Panc1 (cell line): ENCODE data around the gene PRPF18. TPM values are rescaled to one million over a fixed set of nuclear protein-coding genes. Genes with fewer than 3 reads are reported as not detected.

ENCODE experiments used
- ATAC-seq: fragments of 200-7000 bp; cut with Tn5 transposase; 2 replicates; pipeline ENCODE4 v1.9.1; 2020; ENCODE audit warnings: mild to moderate bottlenecking, moderate library complexity
- BruUV-seq: library from RNA; stranded (reverse); fragments of 400-500 nt; replicated peaks from 2 replicates; lab custom pipeline; 2021; lab: Mats Ljungman, UMichigan
- CTCF ChIA-PET: fragments of 300-600 bp; sonication (Branson Sonifier 250); formaldehyde crosslinking; loops from one replicate; lab custom pipeline; 2022; ENCODE audit warnings: antibody characterized with exemption; lab: Charles Lee
- POLR2A ChIA-PET: fragments of 300-600 bp; sonication (Branson Sonifier 250); formaldehyde crosslinking; loops from one replicate; lab custom pipeline; 2022; ENCODE audit warnings: antibody characterized with exemption; lab: Charles Lee
- DNase-seq: peaks from one replicate; pipeline ENCODE4 v3.0.0-alpha.2; 2010; ENCODE audit warnings: low read depth, low spot score
- H3K27ac ChIP-seq: 2 replicates; pipeline ENCODE4 v1.5.1; 2011; ENCODE audit warnings: mild to moderate bottlenecking, low read length, inconsistent platforms
- H3K27me3 ChIP-seq: fragments of 200-500 bp; sonication (Bioruptor generic); 2 replicates; pipeline ENCODE4 v1.6.0; 2014; ENCODE audit warnings: low read length, inconsistent platforms; ENCODE audit not compliant: control insufficient read depth, insufficient read depth
- H3K36me3 ChIP-seq: fragments of 200-500 bp; sonication (Bioruptor generic); 2 replicates; pipeline ENCODE4 v1.5.1; 2014; ENCODE audit warnings: inconsistent platforms, mild to moderate bottlenecking, low read length, moderate library complexity; ENCODE audit not compliant: control insufficient read depth, insufficient read depth
- H3K4me1 ChIP-seq: 2 replicates; pipeline ENCODE4 v1.5.1; 2011; ENCODE audit warnings: inconsistent platforms, mild to moderate bottlenecking, low read length, moderate library complexity; ENCODE audit not compliant: control insufficient read depth, insufficient read depth
- H3K4me3 ChIP-seq, 2 experiments: 2 replicates each; pipeline ENCODE4 v1.5.1; 2011 to 2012; ENCODE audit warnings: low read depth in 2 of 2, low read length in 2 of 2, mild to moderate bottlenecking in 2 of 2, inconsistent platforms in 1 of 2, moderate library complexity in 1 of 2
- H3K9me3 ChIP-seq: fragments of 200-500 bp; sonication (Bioruptor generic); 2 replicates; pipeline ENCODE4 v1.5.1; 2014; ENCODE audit warnings: low read depth, mild to moderate bottlenecking, inconsistent platforms, low read length, moderate library complexity; ENCODE audit not compliant: control insufficient read depth, insufficient read depth
- CTCF ChIP-seq: fragments of 450-650 bp; IDR thresholded peaks from 2 replicates; pipeline ENCODE4 v1.5.1; 2017; ENCODE audit warnings: mild to moderate bottlenecking
- POLR2AphosphoS5 ChIP-seq: IDR thresholded peaks from 2 replicates; pipeline ENCODE4 v1.6.1; 2012; ENCODE audit warnings: mild to moderate bottlenecking, low read depth, low read length, moderate library complexity
- REST ChIP-seq, 2 experiments: IDR thresholded peaks; 2 replicates each; pipeline ENCODE4 v1.6.1; 2011 to 2012; ENCODE audit warnings: low read depth in 2 of 2, control low read depth in 1 of 2, low read length in 1 of 2, mild to moderate bottlenecking in 1 of 2, moderate library complexity in 1 of 2; ENCODE audit not compliant: insufficient read depth in 1 of 2
- SIN3A ChIP-seq: IDR thresholded peaks from 2 replicates; pipeline ENCODE4 v1.6.1; 2012; ENCODE audit warnings: low read depth, mild to moderate bottlenecking, low read length, moderate library complexity, borderline replicate concordance; ENCODE audit not compliant: insufficient read depth
- TCF7L2 ChIP-seq: IDR thresholded peaks from 2 replicates; pipeline ENCODE4 v1.6.1; 2011; ENCODE audit warnings: mild to moderate bottlenecking, low read depth, low read length, inconsistent platforms
- in situ Hi-C: cut with HindIII; loops from 2 replicates; pipeline ENCODE4 v1.10.0; 2016; ENCODE audit warnings: low sequenced_read_pairs, low pct_unique_long_range_greater_than_20kb
- intact Hi-C: fragments of 100-400 bp; cut with micrococcal nuclease; formaldehyde crosslinking; loops from one replicate; pipeline ENCODE4 v1.10.0; 2022; ENCODE audit not compliant: unreplicated experiment
- total RNA-seq: library from RNA; stranded (reverse); gene quantifications from one replicate; pipeline ENCODE4 v1.2.1, GENCODE V29; 2021; ENCODE audit not compliant: unreplicated experiment

Gene PRPF18
- total RNA-seq, 1 experiment from 2014 or later: 12.0 TPM

- ChIA-PET CTCF (no interaction called here), POLR2A (no interaction called here)
- no peaks in the 10 kb centered on the region for H3K36me3 ChIP-seq
- intact Hi-C loops: no loop called here
- H3K27me3 ChIP-seq: no peaks in the 10 kb centered on the region
- no peak overlapping the region for H3K27ac ChIP-seq
- H3K9me3 ChIP-seq: no peaks in the 10 kb centered on the region
- in situ Hi-C loops: no loop called here
- ATAC-seq (no peak), DNase-seq (no peak)
- no TSS peak for BruUV-seq
- no peaks in the 10 kb centered on the region for H3K4me1 ChIP-seq
- TF ChIP-seq REST (IDR thresholded peaks at IDR 0.05; ENCODE audit: insufficient read depth in 1 of 2, low read depth in 2 of 2, low read length in 1 of 2) (no peak), TCF7L2 (no peak), POLR2AphosphoS5 (no peak), SIN3A (no peak), CTCF (no peak)
- no peak overlapping the region for H3K4me3 ChIP-seq
These were observed 82.6 kb downstream of the PRPF18 start for GRCh38 chr10:13669182-13669855.

- CTCF ChIA-PET: no interaction called here
- TF ChIP-seq POLR2AphosphoS5: no peak
- no peak for TF ChIP-seq TCF7L2
- TF ChIP-seq CTCF: no peak
- no peak for TF ChIP-seq REST (IDR thresholded peaks at IDR 0.05; ENCODE audit: insufficient read depth in 1 of 2, low read depth in 2 of 2, low read length in 1 of 2)
- TF ChIP-seq SIN3A: no peak
These were observed 83.1 kb downstream of the PRPF18 start for GRCh38 chr10:13669901-13670300.

More at GRCh38 chr10:13669901-13670300, 83.1 kb downstream of the PRPF18 start:
- in situ Hi-C loops: no loop called here
- Histone ChIP-seq H3K36me3 (no peaks in the 10 kb centered on the region), H3K27me3 (no peaks in the 10 kb centered on the region), H3K27ac (no peak overlapping the region), H3K4me1 (no peaks in the 10 kb centered on the region), H3K4me3 (no peak overlapping the region), H3K9me3 (no peaks in the 10 kb centered on the region)
- BruUV-seq: no TSS peak
- no peak for ATAC-seq
- intact Hi-C loops: no loop called here
- DNase-seq: no peak
- POLR2A ChIA-PET: no interaction called here
